K562 (cell line): ENCODE measurements around the gene AGFG2. TPM values are rescaled to one million over a fixed set of nuclear protein-coding genes. Genes with fewer than 3 reads are reported as not detected.

Experiments used
- ARID2 ChIP-seq: fragments of 450-650 bp; IDR thresholded peaks from 2 replicates; pipeline ENCODE4 v1.6.1; 2017; ENCODE audit warnings: antibody characterized with exemption, mild to moderate bottlenecking
- ARNT ChIP-seq, 2 experiments: fragments of 450-650 bp; IDR thresholded peaks; 2 replicates each; pipeline ENCODE4 v1.6.1; 2016; ENCODE audit warnings: mild to moderate bottlenecking in 1 of 2
- BRD9 ChIP-seq: fragments of 450-650 bp; IDR thresholded peaks from 2 replicates; pipeline ENCODE4 v1.6.1; 2018; ENCODE audit warnings: low read depth; ENCODE audit not compliant: partially characterized antibody
- CHD4 ChIP-seq: fragments of 200-600 bp; sonication (generic); IDR thresholded peaks from 3 replicates; pipeline ENCODE4 v1.6.1; 2012; ENCODE audit warnings: low read depth, mild to moderate bottlenecking, mixed read lengths, low read length, inconsistent platforms; ENCODE audit not compliant: insufficient read depth, insufficient replicate concordance, poor library complexity, severe bottlenecking
- CREM ChIP-seq: IDR thresholded peaks from 2 replicates; pipeline ENCODE4 v1.6.1; 2014; ENCODE audit warnings: antibody characterized with exemption, low read depth
- MAZ ChIP-seq, 2 experiments: fragments of 450-650 bp in 1 of 2; sonication (generic) in 1 of 2; formaldehyde crosslinking; IDR thresholded peaks in 1 of 2; conservative IDR thresholded peaks in 1 of 2; 2 replicates each; pipeline versions ENCODE4 v1.4.0 to v1.5.0; 2020; ENCODE audit warnings: mild to moderate bottlenecking in 1 of 2, missing genetic modification reagents in 1 of 2
- MED1 ChIP-seq: sonication (generic); formaldehyde crosslinking; IDR thresholded peaks from 2 replicates; pipeline ENCODE4 v1.8.1; 2023; ENCODE audit warnings: missing genetic modification reagents, borderline replicate concordance
- PCBP1 ChIP-seq: fragments of 200-400 bp; formaldehyde crosslinking; IDR thresholded peaks from 2 replicates; pipeline ENCODE4 v1.6.1; 2018; ENCODE audit warnings: mild to moderate bottlenecking, low read depth, low read length; ENCODE audit not compliant: poor library complexity, severe bottlenecking
- SIN3B ChIP-seq: fragments of 450-650 bp; IDR thresholded peaks from 2 replicates; pipeline ENCODE4 v1.6.1; 2017; ENCODE audit warnings: low read depth, mild to moderate bottlenecking, moderate library complexity
- SMAD1 ChIP-seq: fragments of 150-350 bp; IDR thresholded peaks from 2 replicates; pipeline ENCODE4 v1.6.1; 2014; ENCODE audit warnings: low read length, low read depth; ENCODE audit not compliant: partially characterized antibody
- ZNF24 ChIP-seq: fragments of 450-650 bp; IDR thresholded peaks from 2 replicates; pipeline ENCODE4 v1.6.1; 2016
- ZNF507 ChIP-seq: conservative IDR thresholded peaks from 2 replicates; pipeline ENCODE4 v1.6.1; 2017; ENCODE audit warnings: missing genetic modification characterization, missing compliant biosample characterization
- ZNF75A ChIP-seq: fragments of 450-650 bp; formaldehyde crosslinking; IDR thresholded peaks from 2 replicates; pipeline ENCODE4 v1.4.0; 2020; ENCODE audit warnings: mild to moderate bottlenecking
- polyA plus RNA-seq, 8 experiments: library from polyadenylated mRNA; depleted of rRNA in 4 of 8; stranded (reverse) in 5 of 8; unstranded in 3 of 8; fragments of >200 nt; fragmentation: Nextera tagmentation in 2 of 8; fragmentation: Illumina TruSeq in 1 of 8; extraction: Ambion mirVana in 2 of 8; extraction: Trizol in 1 of 8; gene quantifications; 2 replicates each; pipeline versions ENCODE4 v1.2.1 to v1.2.3, GENCODE V29; 2011 to 2014; ENCODE audit warnings: inconsistent platforms in 1 of 8, missing spikeins in 1 of 8
- total RNA-seq, 7 experiments: library from RNA; depleted of rRNA in 6 of 7; stranded (reverse); fragments of >200 nt in 6 of 7; fragmentation: Illumina TruSeq in 2 of 7; extraction: Trizol in 2 of 7; gene quantifications; 2 replicates each; pipeline versions ENCODE4 v1.2.1 to v1.2.3, GENCODE V29; 2011 to 2021; ENCODE audit warnings: low replicate concordance in 1 of 7
- TF ChIP-seq, protein P1 (sequence below), 3 experiments: IDR thresholded peaks in 2 of 3; conservative IDR thresholded peaks in 1 of 3; 2 replicates each; pipeline ENCODE4 v1.5.1; 2011 to 2012; ENCODE audit warnings: low read length in 3 of 3, mild to moderate bottlenecking in 3 of 3, control low read depth in 2 of 3, improper control_type of control experiment in 1 of 3, inconsistent platforms in 1 of 3, low read depth in 1 of 3, mixed read lengths in 1 of 3, moderate library complexity in 1 of 3; ENCODE audit not compliant: insufficient read depth in 2 of 3
- TF ChIP-seq, protein P2 (sequence below): fragments of 450-650 bp; formaldehyde crosslinking; IDR thresholded peaks from 2 replicates; pipeline ENCODE4 v1.4.0; 2022; ENCODE audit warnings: mild to moderate bottlenecking, moderate library complexity
- TF ChIP-seq, protein P3 (sequence below): IDR thresholded peaks from 2 replicates; pipeline ENCODE4 v1.6.1; 2011; ENCODE audit not compliant: insufficient read length; ENCODE audit errors: extremely low read depth
- TF ChIP-seq, protein P4 (sequence below): fragments of 250-450 bp; sonication (Bioruptor Pico); IDR thresholded peaks from 2 replicates; pipeline ENCODE4 v1.4.0; 2020; ENCODE audit warnings: borderline replicate concordance
- TF ChIP-seq, protein P5 (sequence below): fragments of 450-650 bp; conservative IDR thresholded peaks from 2 replicates; pipeline ENCODE4 v1.6.1; 2016; ENCODE audit warnings: missing genetic modification characterization, low read depth, mild to moderate bottlenecking, control low read depth, missing compliant biosample characterization
- TF ChIP-seq, protein P6 (sequence below): fragments of 450-650 bp; IDR thresholded peaks from 2 replicates; pipeline ENCODE4 v1.6.1; 2016; ENCODE audit warnings: missing biosample characterization, missing genetic modification characterization

The AGFG2 gene
- total and polyA plus RNA-seq, 9 of the 15 experiments (the other 6 are each of a cell fraction or from before 2014, with no cell fraction given) = 0.31 to 23.1 (median 6.5) TPM

DNA sequence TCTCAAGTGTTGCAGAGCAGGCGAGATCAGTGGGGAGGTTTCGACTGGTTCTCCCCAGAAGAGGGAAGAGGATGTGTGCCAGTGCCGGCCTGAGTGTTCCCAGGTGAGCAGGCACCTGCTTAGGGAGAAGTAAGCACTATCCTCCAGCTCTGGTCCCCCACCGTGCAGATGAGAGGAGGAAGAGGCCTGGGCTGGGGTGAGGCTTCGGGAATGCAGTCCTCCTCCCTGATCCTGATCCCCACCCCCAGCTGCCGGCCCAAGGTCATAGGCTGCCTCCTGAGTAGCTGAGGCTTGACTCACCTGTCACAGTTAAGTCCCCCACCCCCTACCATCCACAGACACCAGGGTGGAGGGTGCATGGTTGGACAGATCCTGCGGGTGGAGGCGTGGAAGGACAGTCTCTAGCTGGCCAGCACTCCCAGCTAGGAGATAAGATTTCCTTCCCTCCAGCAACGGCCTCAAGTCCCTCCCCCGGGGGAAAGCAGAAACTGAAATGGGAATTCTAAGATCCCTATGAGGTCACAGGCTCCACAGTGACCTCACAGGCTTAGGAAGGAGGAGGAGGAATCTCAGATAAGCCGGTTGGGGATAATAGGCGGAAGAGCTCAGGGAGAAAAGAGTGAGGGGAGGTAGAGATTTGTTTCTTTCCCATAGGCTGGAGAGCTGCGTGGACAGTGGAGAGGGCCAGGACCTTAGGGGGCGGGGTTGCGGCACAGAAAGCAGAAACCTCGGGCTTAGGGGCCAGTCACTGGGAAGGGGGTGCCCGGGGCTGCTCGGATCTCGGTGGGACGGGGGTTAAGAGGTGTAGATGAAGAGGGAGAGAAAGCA is 45.9 kb downstream of the AGFG2 start (continued):
- TF ChIP-seq, protein P1, sequence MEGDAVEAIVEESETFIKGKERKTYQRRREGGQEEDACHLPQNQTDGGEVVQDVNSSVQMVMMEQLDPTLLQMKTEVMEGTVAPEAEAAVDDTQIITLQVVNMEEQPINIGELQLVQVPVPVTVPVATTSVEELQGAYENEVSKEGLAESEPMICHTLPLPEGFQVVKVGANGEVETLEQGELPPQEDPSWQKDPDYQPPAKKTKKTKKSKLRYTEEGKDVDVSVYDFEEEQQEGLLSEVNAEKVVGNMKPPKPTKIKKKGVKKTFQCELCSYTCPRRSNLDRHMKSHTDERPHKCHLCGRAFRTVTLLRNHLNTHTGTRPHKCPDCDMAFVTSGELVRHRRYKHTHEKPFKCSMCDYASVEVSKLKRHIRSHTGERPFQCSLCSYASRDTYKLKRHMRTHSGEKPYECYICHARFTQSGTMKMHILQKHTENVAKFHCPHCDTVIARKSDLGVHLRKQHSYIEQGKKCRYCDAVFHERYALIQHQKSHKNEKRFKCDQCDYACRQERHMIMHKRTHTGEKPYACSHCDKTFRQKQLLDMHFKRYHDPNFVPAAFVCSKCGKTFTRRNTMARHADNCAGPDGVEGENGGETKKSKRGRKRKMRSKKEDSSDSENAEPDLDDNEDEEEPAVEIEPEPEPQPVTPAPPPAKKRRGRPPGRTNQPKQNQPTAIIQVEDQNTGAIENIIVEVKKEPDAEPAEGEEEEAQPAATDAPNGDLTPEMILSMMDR (IDR thresholded peaks at IDR 0.05 in 2 of 3, conservative IDR thresholded peaks at IDR 0.05 in 1 of 3; ENCODE audit: insufficient read depth in 2 of 3, low read depth in 1 of 3, low read length in 3 of 3) = no peak
- TF ChIP-seq, protein P2, sequence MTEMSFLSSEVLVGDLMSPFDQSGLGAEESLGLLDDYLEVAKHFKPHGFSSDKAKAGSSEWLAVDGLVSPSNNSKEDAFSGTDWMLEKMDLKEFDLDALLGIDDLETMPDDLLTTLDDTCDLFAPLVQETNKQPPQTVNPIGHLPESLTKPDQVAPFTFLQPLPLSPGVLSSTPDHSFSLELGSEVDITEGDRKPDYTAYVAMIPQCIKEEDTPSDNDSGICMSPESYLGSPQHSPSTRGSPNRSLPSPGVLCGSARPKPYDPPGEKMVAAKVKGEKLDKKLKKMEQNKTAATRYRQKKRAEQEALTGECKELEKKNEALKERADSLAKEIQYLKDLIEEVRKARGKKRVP (CRISPR knock-in tag) = no peak
- TF ChIP-seq ZNF75A (CRISPR knock-in tag) (no peak), BRD9 (no peak), SIN3B (peak; percentile 42; the same call in 1 of the 2 replicates), CHD4 (no peak), ZNF24 (no peak), ARID2 (no peak), ARNT (IDR thresholded peaks at IDR 0.05) (no peak), PCBP1 (no peak), CREM (peak; percentile 81), MAZ (CRISPR knock-in tag; conservative IDR thresholded peaks at IDR 0.05 in 1 of 2, IDR thresholded peaks at IDR 0.05 in 1 of 2) (no peak; a peak in 1 of 4 replicates), SMAD1 (no peak), MED1 (CRISPR knock-in tag) (no peak), ZNF507 (tag) (no peak)
- TF ChIP-seq, protein P3, sequence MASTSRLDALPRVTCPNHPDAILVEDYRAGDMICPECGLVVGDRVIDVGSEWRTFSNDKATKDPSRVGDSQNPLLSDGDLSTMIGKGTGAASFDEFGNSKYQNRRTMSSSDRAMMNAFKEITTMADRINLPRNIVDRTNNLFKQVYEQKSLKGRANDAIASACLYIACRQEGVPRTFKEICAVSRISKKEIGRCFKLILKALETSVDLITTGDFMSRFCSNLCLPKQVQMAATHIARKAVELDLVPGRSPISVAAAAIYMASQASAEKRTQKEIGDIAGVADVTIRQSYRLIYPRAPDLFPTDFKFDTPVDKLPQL = no peak
- TF ChIP-seq, protein P4, sequence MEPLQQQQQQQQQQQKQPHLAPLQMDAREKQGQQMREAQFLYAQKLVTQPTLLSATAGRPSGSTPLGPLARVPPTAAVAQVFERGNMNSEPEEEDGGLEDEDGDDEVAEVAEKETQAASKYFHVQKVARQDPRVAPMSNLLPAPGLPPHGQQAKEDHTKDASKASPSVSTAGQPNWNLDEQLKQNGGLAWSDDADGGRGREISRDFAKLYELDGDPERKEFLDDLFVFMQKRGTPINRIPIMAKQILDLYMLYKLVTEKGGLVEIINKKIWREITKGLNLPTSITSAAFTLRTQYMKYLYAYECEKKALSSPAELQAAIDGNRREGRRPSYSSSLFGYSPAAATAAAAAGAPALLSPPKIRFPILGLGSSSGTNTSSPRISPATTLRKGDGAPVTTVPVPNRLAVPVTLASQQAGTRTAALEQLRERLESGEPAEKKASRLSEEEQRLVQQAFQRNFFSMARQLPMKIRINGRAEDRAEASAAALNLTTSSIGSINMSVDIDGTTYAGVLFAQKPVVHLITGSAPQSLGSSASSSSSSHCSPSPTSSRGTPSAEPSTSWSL (CRISPR knock-in tag) = no peak
- TF ChIP-seq, protein P5, sequence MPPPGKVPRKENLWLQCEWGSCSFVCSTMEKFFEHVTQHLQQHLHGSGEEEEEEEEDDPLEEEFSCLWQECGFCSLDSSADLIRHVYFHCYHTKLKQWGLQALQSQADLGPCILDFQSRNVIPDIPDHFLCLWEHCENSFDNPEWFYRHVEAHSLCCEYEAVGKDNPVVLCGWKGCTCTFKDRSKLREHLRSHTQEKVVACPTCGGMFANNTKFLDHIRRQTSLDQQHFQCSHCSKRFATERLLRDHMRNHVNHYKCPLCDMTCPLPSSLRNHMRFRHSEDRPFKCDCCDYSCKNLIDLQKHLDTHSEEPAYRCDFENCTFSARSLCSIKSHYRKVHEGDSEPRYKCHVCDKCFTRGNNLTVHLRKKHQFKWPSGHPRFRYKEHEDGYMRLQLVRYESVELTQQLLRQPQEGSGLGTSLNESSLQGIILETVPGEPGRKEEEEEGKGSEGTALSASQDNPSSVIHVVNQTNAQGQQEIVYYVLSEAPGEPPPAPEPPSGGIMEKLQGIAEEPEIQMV (tag) = no peak
- TF ChIP-seq, protein P6, sequence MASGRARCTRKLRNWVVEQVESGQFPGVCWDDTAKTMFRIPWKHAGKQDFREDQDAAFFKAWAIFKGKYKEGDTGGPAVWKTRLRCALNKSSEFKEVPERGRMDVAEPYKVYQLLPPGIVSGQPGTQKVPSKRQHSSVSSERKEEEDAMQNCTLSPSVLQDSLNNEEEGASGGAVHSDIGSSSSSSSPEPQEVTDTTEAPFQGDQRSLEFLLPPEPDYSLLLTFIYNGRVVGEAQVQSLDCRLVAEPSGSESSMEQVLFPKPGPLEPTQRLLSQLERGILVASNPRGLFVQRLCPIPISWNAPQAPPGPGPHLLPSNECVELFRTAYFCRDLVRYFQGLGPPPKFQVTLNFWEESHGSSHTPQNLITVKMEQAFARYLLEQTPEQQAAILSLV (tag) = no peak
